AG09319 (cell line): ENCODE measurements around the gene YTHDF1.

Source experiments
- DNase-seq: peaks from one replicate; pipeline ENCODE4 v3.0.0-alpha.2; 2010; ENCODE audit warnings: low read depth; ENCODE audit errors: extremely low read depth
- TF ChIP-seq, protein P1 (sequence below): IDR thresholded peaks from 2 replicates; pipeline ENCODE4 v1.5.1; 2011; ENCODE audit warnings: low read depth, mild to moderate bottlenecking, inconsistent platforms, low read length, moderate library complexity

YTHDF1 gene

DNA sequence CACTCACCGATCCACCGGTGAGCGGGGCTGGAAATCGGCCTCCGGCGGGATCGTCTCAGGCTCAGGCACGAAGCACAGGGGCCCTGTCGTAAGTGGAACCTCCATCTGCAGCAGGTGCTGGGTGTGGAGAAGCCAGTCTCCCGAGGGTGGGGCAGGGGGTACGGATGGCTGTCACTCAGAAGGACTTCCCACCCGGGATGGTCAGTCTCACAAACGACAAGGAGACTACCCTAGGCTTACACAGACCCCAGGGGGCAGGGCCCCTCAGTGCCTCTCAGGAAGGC lies 27.8 kb downstream of the YTHDF1 start:
- TF ChIP-seq, protein P1, sequence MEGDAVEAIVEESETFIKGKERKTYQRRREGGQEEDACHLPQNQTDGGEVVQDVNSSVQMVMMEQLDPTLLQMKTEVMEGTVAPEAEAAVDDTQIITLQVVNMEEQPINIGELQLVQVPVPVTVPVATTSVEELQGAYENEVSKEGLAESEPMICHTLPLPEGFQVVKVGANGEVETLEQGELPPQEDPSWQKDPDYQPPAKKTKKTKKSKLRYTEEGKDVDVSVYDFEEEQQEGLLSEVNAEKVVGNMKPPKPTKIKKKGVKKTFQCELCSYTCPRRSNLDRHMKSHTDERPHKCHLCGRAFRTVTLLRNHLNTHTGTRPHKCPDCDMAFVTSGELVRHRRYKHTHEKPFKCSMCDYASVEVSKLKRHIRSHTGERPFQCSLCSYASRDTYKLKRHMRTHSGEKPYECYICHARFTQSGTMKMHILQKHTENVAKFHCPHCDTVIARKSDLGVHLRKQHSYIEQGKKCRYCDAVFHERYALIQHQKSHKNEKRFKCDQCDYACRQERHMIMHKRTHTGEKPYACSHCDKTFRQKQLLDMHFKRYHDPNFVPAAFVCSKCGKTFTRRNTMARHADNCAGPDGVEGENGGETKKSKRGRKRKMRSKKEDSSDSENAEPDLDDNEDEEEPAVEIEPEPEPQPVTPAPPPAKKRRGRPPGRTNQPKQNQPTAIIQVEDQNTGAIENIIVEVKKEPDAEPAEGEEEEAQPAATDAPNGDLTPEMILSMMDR, result no peak
- DNase-seq, result no peak

DNA sequence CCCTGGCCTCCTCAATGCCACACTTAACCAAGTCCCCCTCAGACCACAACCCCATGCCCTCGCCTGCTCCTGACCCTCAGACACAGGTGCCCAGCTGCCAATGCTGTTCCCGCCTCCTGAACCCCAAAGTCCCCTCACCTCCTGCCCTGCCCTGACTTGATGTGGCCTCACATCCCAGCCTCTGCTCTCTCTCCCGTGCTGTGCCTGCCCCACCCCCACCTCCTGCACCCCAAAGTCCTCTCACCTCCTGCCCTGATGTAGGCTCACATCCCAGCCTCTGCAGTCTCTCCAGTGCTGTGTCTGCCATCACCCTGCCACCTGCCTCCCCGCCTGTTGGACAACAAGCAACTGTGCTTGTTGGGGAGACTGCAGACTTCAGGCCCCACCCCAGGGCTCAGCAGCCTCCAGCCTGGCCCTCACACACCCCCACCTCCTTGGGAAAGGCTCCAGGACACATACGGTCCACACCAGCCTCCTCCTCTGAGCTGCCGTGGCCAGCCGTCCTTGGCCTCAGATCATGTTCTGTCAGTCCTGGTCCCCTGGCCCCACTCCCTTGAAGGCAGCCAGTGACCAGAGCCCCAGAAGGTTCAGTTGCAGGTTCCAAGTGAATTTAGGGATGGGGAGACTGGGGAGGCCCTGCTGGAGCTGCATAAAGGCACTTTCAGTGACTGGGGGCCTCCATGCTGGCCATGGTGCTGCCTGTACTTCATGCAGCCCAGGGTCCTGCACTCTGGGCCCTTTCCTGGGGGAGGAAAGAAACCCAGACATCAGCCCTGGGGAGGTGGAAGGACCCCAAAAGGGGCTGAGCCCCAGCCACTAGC lies 28.4 kb downstream of the YTHDF1 start:
- DNase-seq, result no peak
- TF ChIP-seq, protein P1, result no peak

DNA sequence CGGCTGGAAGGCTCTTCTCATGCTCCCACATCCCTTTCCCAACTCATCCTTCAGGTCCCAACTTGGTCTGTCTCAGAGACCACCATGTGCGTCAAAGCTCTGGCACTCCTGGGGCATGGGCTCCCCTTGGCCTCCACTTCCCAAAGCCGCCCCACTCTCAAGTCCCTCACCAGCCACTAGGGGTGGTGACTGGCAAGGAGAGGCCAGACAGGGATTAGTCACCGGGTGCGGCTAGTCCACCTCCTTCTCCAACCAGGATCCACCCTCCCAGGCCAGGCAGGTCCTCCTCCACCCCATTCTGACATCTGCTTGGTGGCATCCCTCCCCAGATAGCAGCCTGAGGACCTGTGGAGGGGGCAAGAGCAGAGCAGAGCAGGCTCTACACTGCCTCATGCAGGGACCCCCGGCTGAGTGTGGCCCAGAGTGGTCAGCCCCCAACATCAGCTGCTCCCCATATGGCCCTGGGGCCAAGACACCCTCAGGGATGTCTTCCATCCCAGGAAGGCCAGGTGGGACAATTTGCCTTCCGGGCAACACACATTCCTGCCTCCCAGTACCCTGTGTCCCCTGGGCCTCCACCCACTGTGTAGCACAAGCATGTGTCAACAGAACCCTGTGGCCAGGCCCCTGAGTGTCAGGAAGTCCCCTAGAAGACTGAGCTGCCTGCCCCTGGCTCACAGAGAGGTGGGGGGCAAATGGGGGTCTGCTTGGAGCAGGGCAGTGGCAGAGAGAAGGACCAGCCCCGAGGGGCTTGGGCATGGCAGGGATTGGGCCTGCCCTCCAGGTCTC lies 29.2 kb downstream of the YTHDF1 start:
- DNase-seq, result no peak
- TF ChIP-seq, protein P1, result no peak

DNA sequence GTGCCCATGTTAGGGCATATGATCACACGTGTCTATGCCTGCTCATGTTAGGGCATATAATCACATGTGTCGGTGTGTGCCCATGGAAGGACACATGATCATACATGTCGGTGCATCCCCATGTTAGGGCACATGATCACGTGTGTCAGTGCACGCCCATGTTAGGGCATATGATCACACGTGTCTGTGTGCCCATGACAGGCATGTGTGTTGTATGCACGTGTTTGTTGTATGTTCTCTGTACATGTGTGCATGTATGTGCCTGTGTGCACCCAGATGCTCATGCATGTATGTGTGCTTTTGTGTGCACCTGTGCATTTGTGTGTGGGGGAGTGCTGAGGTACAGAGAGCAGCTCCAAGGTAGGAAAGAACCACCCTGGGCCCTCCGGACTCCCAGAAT lies 29.8 kb downstream of the YTHDF1 start:
- TF ChIP-seq, protein P1, result no peak
- DNase-seq, result no peak

DNA sequence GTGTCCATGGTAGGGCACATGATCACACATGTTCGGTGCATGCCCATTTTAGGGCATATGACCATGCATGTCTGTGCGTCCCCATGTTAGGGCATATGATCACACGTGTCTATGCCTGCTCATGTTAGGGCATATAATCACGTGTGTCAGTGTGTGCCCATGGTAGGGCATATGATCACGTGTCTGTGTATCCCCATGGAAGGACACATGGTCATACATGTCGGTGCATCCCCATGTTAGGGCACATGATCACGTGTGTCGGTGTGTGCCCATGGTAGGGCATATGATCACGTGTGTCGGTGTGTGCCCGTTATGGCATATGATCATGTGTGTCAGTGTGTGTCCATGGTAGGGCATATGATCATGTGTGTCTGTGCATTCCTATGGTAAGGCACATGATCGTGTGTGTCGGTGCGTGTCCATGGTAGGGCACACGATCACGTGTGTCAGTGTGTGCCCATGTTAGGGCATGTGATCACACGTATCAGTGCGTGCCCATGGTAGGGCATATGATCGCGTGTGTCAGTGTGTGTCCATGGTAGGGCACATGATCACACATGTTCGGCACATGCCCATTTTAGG lies 30.6 kb downstream of the YTHDF1 start:
- TF ChIP-seq, protein P1, result no peak
- no peak for DNase-seq

DNA sequence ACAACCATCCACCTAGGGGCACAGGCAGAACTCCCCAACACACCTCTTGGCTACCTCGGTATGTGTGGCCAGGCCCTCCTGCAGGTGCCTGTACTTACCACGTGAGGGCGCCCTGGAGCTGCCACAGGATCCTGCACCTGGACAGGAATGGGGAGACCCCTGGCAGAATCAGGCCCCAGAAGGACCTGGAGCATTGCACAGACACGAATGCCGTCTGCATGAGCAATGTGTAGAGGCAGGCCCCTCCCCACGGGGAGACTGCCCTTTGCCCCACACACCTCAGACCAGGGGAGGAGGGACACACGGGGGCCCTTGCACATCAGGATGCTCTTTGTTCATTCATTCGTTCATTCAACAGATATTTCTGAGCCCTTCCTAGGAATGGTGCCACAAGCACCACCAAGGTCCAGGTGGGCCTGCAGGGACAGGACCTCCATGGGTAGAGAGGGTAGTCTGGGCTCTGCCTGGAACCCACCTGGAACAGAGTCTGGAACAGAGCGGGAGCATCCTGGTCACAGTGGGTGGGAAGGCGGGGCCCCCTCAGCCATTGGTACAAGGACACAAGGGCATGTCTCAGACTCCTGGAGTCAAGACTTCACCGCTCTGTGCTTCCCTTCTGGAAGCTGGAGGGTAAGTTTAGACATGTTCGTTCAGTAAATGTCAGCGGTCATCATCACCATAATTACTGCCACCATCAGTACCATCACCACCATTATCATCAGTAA lies 32.3 kb downstream of the YTHDF1 start:
- TF ChIP-seq, protein P1, result peak; percentile 77
- DNase-seq, result no peak
